GM12878 (cell line): ENCODE data around the gene TREH. TPM values are rescaled to one million over a fixed set of nuclear protein-coding genes. Genes with fewer than 3 reads are reported as not detected.

Experiments
- ATAC-seq: fragments of 200-7000 bp; cut with Tn5 transposase; 3 replicates; pipeline ENCODE4 v1.9.1; 2020; ENCODE audit warnings: mild to moderate bottlenecking, moderate library complexity
- BruUV-seq: library from RNA; stranded (reverse); fragments of 400-500 nt; replicated peaks from 2 replicates; lab custom pipeline; 2021; lab: Mats Ljungman, UMichigan
- CTCF ChIA-PET: fragments of 300-600 bp; sonication (Branson Sonifier 250); formaldehyde crosslinking; extraction: SDS; loops from one replicate; lab custom pipeline; 2021; ENCODE audit warnings: inconsistent platforms; lab: Yijun Ruan, JAX
- POLR2A ChIA-PET: fragments of 350-600 bp; formaldehyde crosslinking; extraction: SDS; loops from one replicate; lab custom pipeline; 2021; ENCODE audit warnings: inconsistent platforms; lab: Charles Lee
- RAD21 ChIA-PET: fragments of 300-600 bp; sonication (Branson Sonifier 250); formaldehyde crosslinking; loops from one replicate; lab custom pipeline; 2023; ENCODE audit warnings: antibody characterized with exemption; ENCODE audit not compliant: unreplicated experiment; lab: Charles Lee
- SMC1A ChIA-PET: fragments of 300-600 bp; sonication (Branson Sonifier 250); formaldehyde crosslinking; loops from one replicate; lab custom pipeline; 2023; ENCODE audit not compliant: unreplicated experiment, uncharacterized antibody; lab: Charles Lee
- DNase-seq: peaks from one replicate; pipeline ENCODE4 v3.0.0-alpha.2; 2011; ENCODE audit warnings: low read depth, low spot score
- FAIRE-seq: peaks from 3 replicates; lab custom pipeline; 2011; peaks lifted over from hg19 to GRCh38; lab: Jason Lieb, UNC
- H2AFZ ChIP-seq: 2 replicates; pipeline ENCODE4 v1.6.0; 2011; ENCODE audit warnings: low read depth, low read length, control low read depth; ENCODE audit not compliant: control insufficient read depth
- H3K27ac ChIP-seq: 2 replicates; pipeline ENCODE4 v1.5.1; 2011; ENCODE audit warnings: control low read depth; ENCODE audit not compliant: control insufficient read depth, insufficient read depth
- H3K27me3 ChIP-seq, 2 experiments: replicated peaks in 1 of 2; 2 replicates each; pipeline versions ENCODE4 v1.6.0 to v1.6.1; 2011; ENCODE audit warnings: low read length in 1 of 2; ENCODE audit not compliant: control insufficient read depth in 2 of 2, insufficient read depth in 2 of 2
- H3K36me3 ChIP-seq, 2 experiments: 2 replicates each; pipeline ENCODE4 v1.5.1; 2011; ENCODE audit warnings: low read length in 1 of 2; ENCODE audit not compliant: control insufficient read depth in 2 of 2, insufficient read depth in 2 of 2
- H3K4me1 ChIP-seq: 2 replicates; pipeline ENCODE4 v1.6.1; 2011; ENCODE audit warnings: mild to moderate bottlenecking, low read length, moderate library complexity, mixed read lengths; ENCODE audit not compliant: control insufficient read depth, insufficient read depth
- H3K4me2 ChIP-seq: 2 replicates; pipeline ENCODE4 v1.6.0; 2011; ENCODE audit warnings: control low read depth; ENCODE audit not compliant: control insufficient read depth, insufficient read depth
- H3K4me3 ChIP-seq: fragments of 200-600 bp; sonication (generic); 2 replicates; pipeline ENCODE4 v1.5.1; 2016
- H3K79me2 ChIP-seq: 2 replicates; pipeline ENCODE4 v1.6.0; 2011; ENCODE audit warnings: low read length; ENCODE audit not compliant: control insufficient read depth, insufficient read depth
- H3K9ac ChIP-seq: 2 replicates; pipeline ENCODE4 v1.8.0; 2011; ENCODE audit warnings: low read length, control low read depth, mixed read lengths; ENCODE audit not compliant: control insufficient read depth, insufficient read depth
- H3K9me3 ChIP-seq: replicated peaks from 3 replicates; pipeline ENCODE4 v1.5.1; 2011; ENCODE audit warnings: mild to moderate bottlenecking, low read length; ENCODE audit not compliant: control insufficient read depth, insufficient read depth
- H4K20me1 ChIP-seq: 2 replicates; pipeline ENCODE4 v1.6.0; 2011; ENCODE audit not compliant: control insufficient read depth, insufficient read depth
- BHLHE40 ChIP-seq, 2 experiments: fragments of 450-650 bp in 1 of 2; IDR thresholded peaks; 2 replicates each; pipeline ENCODE4 v1.6.1; 2011 to 2017; ENCODE audit warnings: low read depth in 2 of 2, borderline replicate concordance in 1 of 2, improper control_type of control experiment in 1 of 2, low read length in 1 of 2, mild to moderate bottlenecking in 1 of 2
- CREB1 ChIP-seq: IDR thresholded peaks from 2 replicates; pipeline ENCODE4 v1.6.1; 2012; ENCODE audit warnings: low read depth, mild to moderate bottlenecking, inconsistent platforms
- CREM ChIP-seq: IDR thresholded peaks from 2 replicates; pipeline ENCODE4 v1.6.1; 2014; ENCODE audit warnings: antibody characterized with exemption, low read depth
- IKZF1 ChIP-seq: fragments of 450-650 bp; conservative IDR thresholded peaks from 2 replicates; pipeline ENCODE4 v1.6.1; 2017; ENCODE audit warnings: antibody characterized with exemption, mild to moderate bottlenecking
- KDM1A ChIP-seq: fragments of 200-600 bp; sonication (generic); IDR thresholded peaks from 2 replicates; pipeline ENCODE4 v1.6.1; 2016; ENCODE audit warnings: borderline replicate concordance
- MEF2A ChIP-seq: IDR thresholded peaks from 2 replicates; pipeline ENCODE4 v1.6.1; 2011; ENCODE audit warnings: low read depth, mild to moderate bottlenecking, low read length, moderate library complexity; ENCODE audit not compliant: insufficient read depth
- NFXL1 ChIP-seq: fragments of 450-650 bp; IDR thresholded peaks from 2 replicates; pipeline ENCODE4 v1.6.1; 2017; ENCODE audit warnings: antibody characterized with exemption, mild to moderate bottlenecking, borderline replicate concordance
- NR2F1 ChIP-seq: fragments of 450-650 bp; conservative IDR thresholded peaks from 2 replicates; pipeline ENCODE4 v1.6.1; 2017; ENCODE audit warnings: mild to moderate bottlenecking
- RB1 ChIP-seq: fragments of 450-650 bp; formaldehyde crosslinking; IDR thresholded peaks from 2 replicates; pipeline ENCODE4 v1.6.1; 2017; ENCODE audit warnings: mild to moderate bottlenecking, borderline replicate concordance
- RUNX3 ChIP-seq: IDR thresholded peaks from 2 replicates; pipeline ENCODE4 v1.6.1; 2012; ENCODE audit warnings: low read length, inconsistent platforms
- SMAD5 ChIP-seq: IDR thresholded peaks from 2 replicates; pipeline ENCODE4 v1.6.1; 2016; ENCODE audit warnings: antibody characterized with exemption, low read depth
- SP1 ChIP-seq: IDR thresholded peaks from one replicate; pipeline ENCODE4 v1.6.1; 2011; ENCODE audit warnings: low read depth, low read length
- STAT3 ChIP-seq: IDR thresholded peaks from 2 replicates; pipeline ENCODE4 v1.6.1; 2011; ENCODE audit warnings: low read depth, low read length, improper control_type of control experiment
- ZBED1 ChIP-seq: IDR thresholded peaks from 2 replicates; pipeline ENCODE4 v1.6.1; 2016; ENCODE audit warnings: borderline replicate concordance
- ZNF274 ChIP-seq: IDR thresholded peaks from one replicate; pipeline ENCODE4 v1.8.0; 2011; ENCODE audit not compliant: insufficient read length, insufficient read depth
- ZNF384 ChIP-seq: IDR thresholded peaks from 2 replicates; pipeline ENCODE4 v1.6.1; 2012; ENCODE audit warnings: low read depth, mild to moderate bottlenecking, low read length, improper control_type of control experiment, borderline replicate concordance
- WGBS: methylation state at CpG from one replicate; pipeline ENCODE4 v1.1.6; 2016; ENCODE audit warnings: low lambda C conversion rate; ENCODE audit not compliant: insufficient replicate concordance, insufficient coverage; ENCODE audit errors: missing lambda C conversion rate; 5-methylcytosine and 5-hydroxymethylcytosine counted together
- in situ Hi-C: fragments of 300-500 bp; cut with MboI; formaldehyde crosslinking; loops from 9 replicates; pipeline ENCODE4 v1.14.3; 2018; ENCODE audit warnings: mixed read lengths
- intact Hi-C: fragments of 100-400 bp; cut with micrococcal nuclease; formaldehyde crosslinking; loops from one replicate; pipeline ENCODE4 v1.14.2; 2022; ENCODE audit not compliant: unreplicated experiment
- polyA plus RNA-seq, 11 experiments: library from polyadenylated mRNA; depleted of rRNA in 4 of 11; unstranded in 6 of 11; stranded (reverse) in 5 of 11; fragments of >200 nt; fragmentation: Nextera tagmentation in 4 of 11; fragmentation: Illumina TruSeq in 1 of 11; extraction: Ambion mirVana in 4 of 11; extraction: Trizol in 1 of 11; gene quantifications; 1 replicate in 1 of 11; 2 replicates in 10 of 11; pipeline versions ENCODE4 v1.2.1 to v1.2.3, GENCODE V29; 2011 to 2016; ENCODE audit warnings: inconsistent platforms in 2 of 11, missing spikeins in 2 of 11, low read depth in 1 of 11
- total RNA-seq, 4 experiments: library from RNA; depleted of rRNA in 3 of 4; stranded (reverse); fragments of >200 nt in 3 of 4; fragmentation: Illumina TruSeq in 1 of 4; extraction: Trizol in 1 of 4; gene quantifications; 2 replicates each; pipeline versions ENCODE4 v1.2.1 to v1.2.3, GENCODE V29; 2013 to 2021
- TF ChIP-seq, protein P1 (sequence below): IDR thresholded peaks from 2 replicates; pipeline ENCODE4 v1.6.1; 2011; ENCODE audit warnings: borderline replicate concordance, low read depth, mild to moderate bottlenecking, moderate library complexity, low read length; ENCODE audit not compliant: insufficient read depth, poor library complexity, severe bottlenecking

TREH gene
- total and polyA plus RNA-seq, 10 of the 15 experiments (the other 5 are each of a cell fraction or from before 2014, with no cell fraction given): not detected

DNA sequence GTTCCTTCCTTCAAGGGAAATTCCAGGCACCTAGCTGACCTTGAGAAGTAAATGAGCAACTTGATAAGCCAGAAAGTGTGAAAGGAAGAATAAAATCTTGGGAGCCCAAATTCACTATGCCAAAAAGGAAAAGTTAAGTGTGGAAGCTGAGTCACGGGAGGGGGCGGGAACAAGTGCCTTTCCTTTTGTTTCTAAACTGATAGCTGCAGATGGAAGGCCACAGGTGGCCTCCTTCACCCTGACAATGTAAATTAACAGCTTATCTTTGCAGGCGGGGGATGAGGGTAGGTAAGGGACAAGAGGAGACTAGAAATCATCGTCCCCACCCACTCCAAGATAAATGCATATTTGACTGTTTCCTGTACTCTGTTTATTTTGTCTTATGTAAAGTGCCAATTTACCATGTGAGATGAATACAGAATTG is 36.4 kb upstream of the TREH start:
- CTCF ChIA-PET: interaction anchor here (1.5 to 2.0 kb wide), 3 partner anchors 18 to 179 kb away, joined by 3 to 9 read pairs (median 8); no protein-coding TSS in a partner anchor
- H2AFZ ChIP-seq: peak overlapping the region; percentile 76; the same call in 1 of the 2 replicates

DNA sequence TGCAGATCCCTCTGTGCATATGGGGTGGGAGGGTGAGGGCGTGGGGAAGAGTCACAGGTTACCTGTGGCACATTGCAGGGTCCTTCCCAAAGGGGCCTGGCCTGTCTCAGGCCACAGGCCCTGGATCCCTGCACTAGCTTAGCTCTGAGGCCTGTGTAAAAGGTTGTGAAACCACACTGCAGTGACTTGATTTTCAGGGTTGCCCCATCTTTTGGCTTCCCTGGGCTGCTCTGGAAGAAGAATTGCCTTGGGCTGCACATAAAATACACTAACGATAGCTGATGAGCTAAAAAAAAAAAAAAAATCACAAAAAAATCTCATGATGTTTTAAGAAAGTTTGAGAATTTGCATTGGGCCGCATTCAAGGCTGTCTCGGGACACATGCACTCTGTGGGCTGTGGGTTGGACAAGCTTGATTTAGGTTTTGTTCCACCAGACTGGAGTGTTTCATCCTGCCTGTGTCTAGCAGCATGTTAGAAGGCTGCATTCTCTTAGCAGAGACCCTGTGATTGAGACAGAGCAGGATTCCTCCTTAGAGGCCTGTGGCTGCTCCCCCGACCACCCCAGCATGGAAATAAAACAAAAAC is 35.9 kb upstream of the TREH start:
- peak overlapping the region; percentile 76; the same call in 1 of the 2 replicates for H2AFZ ChIP-seq
- no peaks in the 10 kb centered on the region for H3K9me3 ChIP-seq
- ChIA-PET RAD21 (interaction anchor here (0.6 to 0.7 kb wide), 3 partner anchors 25 to 221 kb away, joined by 3 read pairs; no protein-coding TSS in a partner anchor), SMC1A (interaction anchor here (0.6 to 1.4 kb wide), 7 partner anchors 18 to 140 kb away, joined by 3 to 5 read pairs (median 3); no protein-coding TSS in a partner anchor)
- H3K9ac ChIP-seq: no peak overlapping the region
- intact Hi-C loops (no loop called here), in situ Hi-C loops (no loop called here)
- peaks cover 12% of the 10 kb centered on the region for H3K4me1 ChIP-seq
- no peaks in the 10 kb centered on the region for H3K27me3 ChIP-seq
- 28% methylated on average over 5 of the region's 5 CpGs for WGBS
- no peaks in the 10 kb centered on the region for H3K79me2 ChIP-seq
- no peak for DNase-seq
- peak; percentile 71 for ATAC-seq
- FAIRE-seq: no peak
- peak overlapping the region; percentile 43; the same call in 1 of the 2 replicates for H3K27ac ChIP-seq
- no TSS peak for BruUV-seq
- peak overlapping the region; percentile 9 for H3K4me2 ChIP-seq
- peak; percentile 67 for TF ChIP-seq ZNF384
- TF ChIP-seq RB1: no peak
- TF ChIP-seq ZBED1: no peak
- TF ChIP-seq ZNF274: no peak
- no peak for TF ChIP-seq MEF2A
- TF ChIP-seq KDM1A: no peak
- no peak for TF ChIP-seq CREM
- peak in 1 of 2 experiments; percentile 22; a peak in 1 of 4 replicates for TF ChIP-seq BHLHE40 (IDR thresholded peaks at IDR 0.05; ENCODE audit: borderline replicate concordance in 1 of 2, low read depth in 2 of 2, low read length in 1 of 2)
- TF ChIP-seq RUNX3: peak; percentile 63
- TF ChIP-seq SP1: no peak
- no peak for TF ChIP-seq CREB1
- no peak for TF ChIP-seq IKZF1
- TF ChIP-seq, protein P1, sequence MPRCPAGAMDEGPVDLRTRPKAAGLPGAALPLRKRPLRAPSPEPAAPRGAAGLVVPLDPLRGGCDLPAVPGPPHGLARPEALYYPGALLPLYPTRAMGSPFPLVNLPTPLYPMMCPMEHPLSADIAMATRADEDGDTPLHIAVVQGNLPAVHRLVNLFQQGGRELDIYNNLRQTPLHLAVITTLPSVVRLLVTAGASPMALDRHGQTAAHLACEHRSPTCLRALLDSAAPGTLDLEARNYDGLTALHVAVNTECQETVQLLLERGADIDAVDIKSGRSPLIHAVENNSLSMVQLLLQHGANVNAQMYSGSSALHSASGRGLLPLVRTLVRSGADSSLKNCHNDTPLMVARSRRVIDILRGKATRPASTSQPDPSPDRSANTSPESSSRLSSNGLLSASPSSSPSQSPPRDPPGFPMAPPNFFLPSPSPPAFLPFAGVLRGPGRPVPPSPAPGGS: no peak
- TF ChIP-seq SMAD5: no peak
- TF ChIP-seq, all 136 proteins: peak for 3
- CTCF ChIA-PET: interaction anchor here (1.5 to 2.0 kb wide), 3 partner anchors 18 to 179 kb away, joined by 3 to 9 read pairs (median 8); no protein-coding TSS in a partner anchor
- POLR2A ChIA-PET: interaction anchor here (0.6 kb wide), 3 partner anchors 59 to 238 kb away, joined by 3 to 5 read pairs (median 3); no protein-coding TSS in a partner anchor
- Histone ChIP-seq H3K36me3 (no peaks in the 10 kb centered on the region), H4K20me1 (no peaks in the 10 kb centered on the region), H3K4me3 (peak overlapping the region; percentile 19; the same call in 1 of the 2 replicates)

More for the DNA sequence above, 36.4 kb upstream of the TREH start:
- ChIA-PET RAD21 (interaction anchor here (0.6 to 0.7 kb wide), 3 partner anchors 26 to 517 kb away, joined by 3 read pairs; no protein-coding TSS in a partner anchor), POLR2A (interaction anchor here (0.6 kb wide), 1 partner anchor 223 kb away, joined by 5 read pairs; no protein-coding TSS in a partner anchor), SMC1A (interaction anchor here (0.7 to 1.4 kb wide), 6 partner anchors 19 to 139 kb away, joined by 3 to 5 read pairs (median 3); no protein-coding TSS in a partner anchor)
- DNase-seq (no peak), FAIRE-seq (no peak), ATAC-seq (no peak)
- Histone ChIP-seq H4K20me1 (no peaks in the 10 kb centered on the region), H3K9ac (no peak overlapping the region), H3K27ac (peak overlapping the region; percentile 34; the same call in 1 of the 2 replicates), H3K27me3 (no peaks in the 10 kb centered on the region), H3K9me3 (no peaks in the 10 kb centered on the region), H3K79me2 (no peaks in the 10 kb centered on the region), H3K4me3 (peak overlapping the region; percentile 19; the same call in 1 of the 2 replicates), H3K36me3 (no peaks in the 10 kb centered on the region), H3K4me2 (peak overlapping the region; percentile 9), H3K4me1 (peaks cover 12% of the 10 kb centered on the region)
- 36% methylated on average over 4 of the region's 4 CpGs for WGBS
- no TSS peak for BruUV-seq
- intact Hi-C loops (no loop called here), in situ Hi-C loops (no loop called here)
- TF ChIP-seq STAT3: no peak
- TF ChIP-seq RB1: no peak
- no peak for TF ChIP-seq NFXL1
- no peak for TF ChIP-seq NR2F1
- TF ChIP-seq, all 136 proteins: peak for 0
